Activated effector memory CD4-positive, alpha-beta T cell treated with anti-CD3 and anti-CD28 coated beads, Interleukin-2, amount 50 U/mL, for 16 hours (primary cell): ENCODE data around the gene SLC35A5.
"Not testable (repeated sequence)": the region's sequence is repeated elsewhere in the genome, so short reads cannot be mapped to it uniquely, and the experiment has no call there.

ENCODE experiments used
- DNase-seq: peaks from one replicate; pipeline ENCODE4 v3.0.0-alpha.2; 2020

Gene SLC35A5, protein sequence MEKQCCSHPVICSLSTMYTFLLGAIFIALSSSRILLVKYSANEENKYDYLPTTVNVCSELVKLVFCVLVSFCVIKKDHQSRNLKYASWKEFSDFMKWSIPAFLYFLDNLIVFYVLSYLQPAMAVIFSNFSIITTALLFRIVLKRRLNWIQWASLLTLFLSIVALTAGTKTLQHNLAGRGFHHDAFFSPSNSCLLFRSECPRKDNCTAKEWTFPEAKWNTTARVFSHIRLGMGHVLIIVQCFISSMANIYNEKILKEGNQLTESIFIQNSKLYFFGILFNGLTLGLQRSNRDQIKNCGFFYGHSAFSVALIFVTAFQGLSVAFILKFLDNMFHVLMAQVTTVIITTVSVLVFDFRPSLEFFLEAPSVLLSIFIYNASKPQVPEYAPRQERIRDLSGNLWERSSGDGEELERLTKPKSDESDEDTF

DNA sequence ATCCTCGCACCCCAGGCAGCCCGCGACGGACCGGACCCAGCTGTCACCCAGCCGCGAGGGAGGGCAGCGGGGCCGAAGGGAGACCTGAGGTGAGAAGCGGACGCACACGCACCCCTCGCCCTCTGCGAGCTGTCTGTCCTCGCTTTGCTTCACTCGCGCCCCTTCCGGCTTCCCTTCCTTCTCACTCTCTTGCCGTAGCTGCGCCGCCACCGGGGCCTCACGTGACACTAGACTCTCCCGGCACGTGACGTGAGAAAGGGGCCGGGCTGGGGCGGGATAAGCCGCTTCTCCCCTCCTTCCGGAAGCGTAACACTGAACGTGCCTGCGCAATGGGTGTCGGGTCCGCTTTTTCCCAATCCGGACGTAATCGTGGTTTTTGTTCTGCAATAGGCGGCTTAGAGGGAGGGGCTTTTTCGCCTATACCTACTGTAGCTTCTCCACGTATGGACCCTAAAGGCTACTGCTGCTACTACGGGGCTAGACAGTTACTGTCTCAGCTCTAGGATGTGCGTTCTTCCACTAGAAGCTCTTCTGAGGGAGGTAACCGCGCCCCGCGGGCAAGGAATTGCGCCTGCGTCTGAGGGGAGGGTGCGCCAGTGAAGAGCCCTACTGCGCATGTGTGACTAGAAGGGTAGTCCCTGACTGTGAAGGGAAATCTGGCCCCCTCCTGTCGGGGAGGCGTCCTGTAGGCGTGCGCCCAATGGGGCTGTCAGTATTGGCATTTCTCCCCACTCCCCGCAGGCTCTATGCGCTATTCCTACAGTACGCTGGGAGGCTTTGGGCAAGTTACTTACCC lies at the start of gene SLC35A5, which contains the start of gene ATG3:
Gene SLC35A5 (plus strand): TSS at position 312 of the 796 bp plus-strand sequence. CDS start 1,359 bp downstream, outside the sequence.
Gene ATG3 (minus strand): TSS at position 229 of the 796 bp plus-strand sequence. CDS start 434 bp downstream, outside the sequence.
- peak; percentile 100 for DNase-seq

GRCh38 chr3:112512320-112512719 lies 49.5 kb upstream of the SLC35A5 start:
- no peak for DNase-seq

GRCh38 chr3:112514527-112515128 lies 47.2 kb upstream of the SLC35A5 start:
- no peak for DNase-seq

DNA sequence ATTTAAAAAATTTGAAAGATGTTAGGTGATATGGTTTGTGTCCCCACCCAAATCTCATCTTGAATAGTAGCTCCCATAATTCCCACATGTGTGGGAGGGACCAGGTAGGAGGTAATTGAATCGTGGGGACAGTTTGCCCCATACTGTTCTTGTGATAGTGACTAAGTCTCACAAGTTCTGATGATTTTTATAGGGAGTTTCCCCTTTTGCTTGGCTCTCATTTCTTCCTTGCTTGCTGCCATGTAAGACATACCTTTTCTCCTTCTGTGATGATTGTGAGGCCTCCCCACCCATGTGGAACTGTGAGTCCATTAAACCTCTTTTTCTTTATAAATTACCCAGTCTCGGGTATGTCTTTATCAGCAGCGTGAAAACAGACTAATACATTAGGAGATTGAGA lies 42.9 kb upstream of the SLC35A5 start:
- DNase-seq, result not testable (repeated sequence)

GRCh38 chr3:112519424-112520001 lies 42.3 kb upstream of the SLC35A5 start:
- DNase-seq, result no peak

DNA sequence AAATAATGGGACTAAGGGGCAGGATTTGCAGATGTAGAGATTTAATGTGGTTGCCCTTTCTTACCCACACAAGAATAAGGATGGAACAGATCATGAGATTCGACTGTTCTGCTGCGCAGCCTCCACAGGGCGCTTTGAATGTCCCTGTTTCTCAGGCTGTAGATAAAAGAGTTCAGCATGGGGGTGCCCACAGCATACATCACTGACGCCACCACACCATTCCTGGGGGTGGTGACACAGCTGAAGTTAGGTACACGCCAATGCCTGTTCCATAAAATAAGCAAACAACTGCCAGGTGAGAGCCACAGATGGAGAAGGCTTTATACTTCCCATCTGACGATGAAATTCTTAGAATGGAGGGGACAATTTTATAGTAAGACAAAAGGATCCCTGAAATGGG lies 37.7 kb upstream of the SLC35A5 start:
- DNase-seq, result not testable (repeated sequence)

DNA sequence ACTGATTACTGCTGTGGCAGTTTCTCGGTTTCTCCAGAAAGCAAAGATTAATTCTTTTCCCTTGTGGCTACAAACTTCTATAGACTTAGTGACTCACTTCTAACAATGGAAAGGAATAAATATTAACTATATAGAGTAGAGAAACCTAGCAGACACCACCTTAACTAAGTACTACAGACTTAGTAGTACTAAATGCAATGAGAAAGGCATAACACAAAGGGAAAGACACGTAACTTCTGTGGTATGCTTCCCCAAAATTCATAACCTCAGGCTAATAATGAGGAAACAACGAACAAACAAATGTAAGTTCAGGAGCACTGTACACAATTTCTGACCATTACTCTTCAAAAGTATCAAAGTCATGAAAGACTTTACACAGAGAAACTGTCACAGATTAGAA lies 31.3 kb upstream of the SLC35A5 start:
- DNase-seq, result no peak

DNA sequence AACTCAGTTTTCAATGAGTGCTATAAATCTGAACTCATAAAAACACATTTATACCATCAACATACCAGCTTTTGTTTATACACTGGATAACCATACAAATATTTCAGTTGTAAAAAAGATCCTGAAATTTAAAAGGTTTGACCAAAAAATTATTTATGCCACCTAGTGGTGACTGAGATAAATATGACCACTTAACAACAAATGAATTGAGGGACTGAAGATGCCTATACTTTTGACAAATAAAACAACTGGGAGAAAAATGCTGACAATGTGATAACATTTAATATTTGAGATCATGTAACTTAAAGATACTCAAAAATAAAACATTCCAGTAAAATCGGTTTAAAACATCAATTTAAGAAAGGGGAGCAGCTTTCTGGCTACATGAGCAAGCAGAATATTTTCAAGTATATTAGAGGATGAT lies 30.5 kb upstream of the SLC35A5 start:
- DNase-seq, result no peak

- no peak for DNase-seq
Observed at GRCh38 chr3:112539825-112540650, 21.8 kb upstream of the SLC35A5 start.

- DNase-seq, result no peak
Observed at GRCh38 chr3:112546216-112546759, 15.6 kb upstream of the SLC35A5 start.

- no peak for DNase-seq
Observed at GRCh38 chr3:112550859-112551258, 11.0 kb upstream of the SLC35A5 start.

DNA sequence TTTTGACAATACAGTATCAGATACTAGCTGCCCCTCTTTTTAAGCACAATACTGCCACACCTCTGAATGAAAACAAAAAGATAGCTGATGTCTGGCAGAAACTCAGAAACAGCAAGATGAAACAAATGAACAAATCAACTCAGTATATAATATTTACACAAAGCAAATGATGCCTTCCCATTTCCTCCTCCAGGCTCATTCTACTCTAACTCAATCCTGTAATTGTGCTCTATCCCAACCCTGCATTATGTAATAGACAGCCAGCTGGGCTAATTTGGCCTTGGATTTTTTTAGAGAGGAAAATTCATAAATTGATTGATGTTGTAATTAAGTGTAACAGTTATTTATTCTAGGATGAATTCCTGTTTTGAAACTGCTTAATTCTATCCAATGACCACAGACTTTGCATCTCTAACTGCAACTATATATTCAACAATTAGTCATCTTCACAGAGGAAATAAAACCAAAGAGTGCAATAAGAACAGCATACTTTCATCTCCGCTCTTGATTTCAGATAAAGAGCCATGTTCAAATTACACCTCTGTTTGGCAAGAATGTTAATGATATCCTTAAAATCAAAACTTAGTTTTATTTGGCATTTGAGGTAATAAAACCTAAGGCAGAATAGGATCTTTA lies 6.2 kb upstream of the SLC35A5 start:
- no peak for DNase-seq

GRCh38 chr3:112557976-112558375 lies 3.9 kb upstream of the SLC35A5 start:
- no peak for DNase-seq

DNA sequence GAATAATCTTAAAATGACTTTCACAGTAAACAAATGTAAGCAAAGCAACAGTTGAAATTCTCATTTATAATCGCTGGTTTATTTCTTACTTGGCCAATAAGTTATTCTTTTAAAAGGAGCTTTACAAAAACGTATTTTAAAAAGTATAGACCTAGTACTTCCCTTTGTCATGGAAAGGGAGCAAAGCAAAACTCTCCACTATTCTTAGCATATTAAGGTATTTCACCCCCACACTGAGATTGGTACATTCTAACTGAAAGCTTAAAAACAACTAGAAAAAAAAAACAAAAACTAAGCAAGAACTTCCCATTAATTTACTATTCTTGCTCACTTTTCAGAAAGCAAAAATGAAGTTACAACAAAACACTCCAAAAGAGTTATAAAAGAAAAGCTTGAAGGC lies 1.5 kb upstream of the SLC35A5 start:
- no peak for DNase-seq

- peak; percentile 86 for DNase-seq
Observed at GRCh38 chr3:112560721-112561483, 943 bp upstream of the SLC35A5 start.

GRCh38 chr3:112561484-112561733 lies 436 bp upstream of the SLC35A5 start:
- DNase-seq, result no peak

DNA sequence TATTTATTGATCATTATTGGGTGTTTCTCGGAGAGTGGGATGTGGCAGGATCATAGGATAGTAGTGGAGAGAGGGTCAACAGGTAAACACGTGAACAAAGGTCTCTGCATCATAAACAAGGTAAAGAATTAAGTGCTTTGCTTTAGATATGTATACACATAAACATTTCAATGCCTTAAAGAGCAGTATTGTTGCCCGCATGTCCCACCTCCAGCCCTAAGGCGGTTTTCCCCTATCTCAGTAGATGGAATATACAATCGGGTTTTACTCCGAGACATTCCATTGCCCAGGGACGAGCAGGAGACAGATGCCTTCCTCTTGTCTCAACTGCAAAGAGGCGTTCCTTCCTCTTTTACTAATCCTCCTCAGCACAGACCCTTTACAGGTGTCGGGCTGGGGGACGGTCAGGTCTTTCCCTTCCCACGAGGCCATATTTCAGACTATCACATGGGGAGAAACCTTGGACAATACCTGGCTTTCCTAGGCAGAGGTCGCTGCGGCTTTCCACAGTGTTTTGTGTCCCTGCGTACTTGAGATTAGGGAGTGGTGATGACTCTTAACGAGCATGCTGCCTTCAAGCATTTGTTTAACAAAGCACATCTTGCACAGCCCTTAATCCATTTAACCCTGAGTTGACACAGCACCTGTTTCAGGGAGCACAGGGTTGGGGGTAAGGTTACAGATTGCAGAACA lies 2.5 kb downstream of the SLC35A5 start:
- not testable (repeated sequence) for DNase-seq

DNA sequence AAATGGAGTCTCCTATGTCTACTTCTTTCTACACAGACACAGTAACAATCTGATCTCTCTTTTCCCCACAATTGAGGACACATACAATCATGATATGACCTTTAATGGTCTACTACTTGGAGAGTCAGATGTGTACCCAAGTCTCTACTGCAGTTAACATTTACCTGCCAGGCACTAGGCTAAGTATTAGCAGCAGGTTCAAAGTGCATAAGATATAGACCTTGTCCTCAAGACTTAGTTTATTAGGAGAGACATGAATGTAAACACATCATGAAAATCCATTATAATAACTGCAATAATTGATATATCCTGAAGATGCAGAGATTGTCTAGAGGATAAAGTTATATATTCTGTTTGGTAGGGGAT lies 3.1 kb downstream of the SLC35A5 start:
- DNase-seq, result no peak

DNA sequence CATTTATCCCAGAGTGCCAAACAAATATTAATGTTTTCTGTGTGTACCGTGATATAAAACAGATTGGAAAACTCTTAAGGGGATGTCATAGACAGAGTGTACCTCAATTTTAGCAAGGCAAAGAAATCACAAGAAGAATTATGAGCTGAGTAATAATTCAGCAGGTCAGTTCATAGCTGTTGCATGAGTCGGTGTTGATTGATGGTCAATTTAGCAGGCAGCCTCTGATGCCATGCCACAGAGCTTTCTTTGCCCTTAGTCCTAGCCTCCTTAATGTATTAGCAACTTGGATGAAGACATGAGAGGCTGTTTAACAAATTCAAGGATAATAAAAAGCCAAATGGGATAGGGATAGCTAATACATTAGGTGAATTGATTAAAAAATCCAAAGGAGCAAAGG lies 6.8 kb downstream of the SLC35A5 start:
- no peak for DNase-seq

GRCh38 chr3:112569265-112569664 lies 7.4 kb downstream of the SLC35A5 start:
- no peak for DNase-seq
